Measurements from ENCODE around the gene KCNJ15. TPM values are rescaled to one million over a fixed set of nuclear protein-coding genes. Genes with fewer than 3 reads are reported as not detected.

The KCNJ15 gene
- total and polyA plus RNA-seq, 10 of the 15 experiments (the other 5 are each of a cell fraction or from before 2014, with no cell fraction given): 0.05 to 2.7 (median 0.33) TPM; not detected in 6

GRCh38 chr21:38261851-38262250 is 5.1 kb downstream of the KCNJ15 start (continued):
- TF ChIP-seq CUX1 (IDR thresholded peaks at IDR 0.05; ENCODE audit: insufficient replicate concordance, low read depth, low read length): no peak
- no peak for TF ChIP-seq IRF5 (IDR thresholded peaks at IDR 0.05; ENCODE audit: borderline replicate concordance)
- no peak for TF ChIP-seq ATF7 (IDR thresholded peaks at IDR 0.05; ENCODE audit: low read depth)
- TF ChIP-seq RELA (IDR thresholded peaks at IDR 0.05; ENCODE audit: borderline replicate concordance, partially characterized antibody): no peak
- no peak for TF ChIP-seq POLR2A (IDR thresholded peaks at IDR 0.05; ENCODE audit: low read depth, low read length)
- no peak for TF ChIP-seq SUPT20H (IDR thresholded peaks at IDR 0.05; ENCODE audit: borderline replicate concordance, control insufficient read depth, low read depth, low read length)
- TF ChIP-seq RBBP5 (conservative IDR thresholded peaks at IDR 0.05): no peak
- no peak for TF ChIP-seq ZNF24 (IDR thresholded peaks at IDR 0.05)
- TF ChIP-seq IRF4 (IDR thresholded peaks at IDR 0.05; ENCODE audit: low read depth, low read length): no peak
- no peak for TF ChIP-seq WRNIP1 (IDR thresholded peaks at IDR 0.05; ENCODE audit: borderline replicate concordance, low read depth, low read length)
- TF ChIP-seq CBX5 (IDR thresholded peaks at IDR 0.05; ENCODE audit: low read depth): no peak
- no peak for TF ChIP-seq ZNF384 (IDR thresholded peaks at IDR 0.05; ENCODE audit: borderline replicate concordance, low read depth, low read length)

All from GM12878 (cell line).